Measurements from ENCODE around the gene CDC26. TPM values are rescaled to one million over a fixed set of nuclear protein-coding genes. Genes with fewer than 3 reads are reported as not detected.
A peak's percentile ranks its signal among the peaks of the same experiment; 100 is the strongest.

The CDC26 gene
- total and polyA plus RNA-seq, 10 of the 15 experiments (the other 5 are each of a cell fraction or from before 2014, with no cell fraction given), result 28.2 to 156 (median 61.5) TPM

GRCh38 chr9:113275157-113276131 is at the start of gene CDC26, which contains the start of gene PRPF4 (continued):
- TF ChIP-seq KDM1A (IDR thresholded peaks at IDR 0.05; ENCODE audit: borderline replicate concordance) (no peak), ZZZ3 (IDR thresholded peaks at IDR 0.05; ENCODE audit: control insufficient read depth, insufficient read length, low read depth) (no peak), ATF3 (IDR thresholded peaks at IDR 0.05; ENCODE audit: borderline replicate concordance, extremely low read depth, low read depth, low read length) (no peak; the same call in 1 of the 2 replicates), BMI1 (IDR thresholded peaks at IDR 0.05; ENCODE audit: borderline replicate concordance) (peak; percentile 38; the same call in 1 of the 2 replicates), SIN3A (IDR thresholded peaks at IDR 0.05; ENCODE audit: low read depth, low read length) (peak; percentile 92), SMAD1 (IDR thresholded peaks at IDR 0.05; ENCODE audit: low read depth, partially characterized antibody) (no peak), IRF4 (IDR thresholded peaks at IDR 0.05; ENCODE audit: low read depth, low read length) (0 out of 2 replicates have a peak, but pooled peaks have one; percentile 8), HSF1 (IDR thresholded peaks at IDR 0.05; ENCODE audit: low read depth, low read length) (no peak), MEF2B (IDR thresholded peaks at IDR 0.05; ENCODE audit: partially characterized antibody, poor library complexity, severe bottlenecking) (no peak), HDAC2 (IDR thresholded peaks at IDR 0.05) (no peak), PAX5 (IDR thresholded peaks at IDR 0.05; ENCODE audit: borderline replicate concordance, low read depth, low read length) (peak; percentile 14; the same call in 1 of the 2 replicates), PRDM15 (CRISPR knock-in tag; IDR thresholded peaks at IDR 0.05) (no peak), ATF7 (IDR thresholded peaks at IDR 0.05; ENCODE audit: low read depth) (peak; percentile 91), FOXK2 (IDR thresholded peaks at IDR 0.05) (no peak), FOS (IDR thresholded peaks at IDR 0.05; ENCODE audit: borderline replicate concordance, extremely low read depth, insufficient read length) (no peak), ELK1 (IDR thresholded peaks at IDR 0.05; ENCODE audit: low read depth, low read length) (no peak), ASH2L (IDR thresholded peaks at IDR 0.05; ENCODE audit: borderline replicate concordance, low read depth) (no peak), YBX1 (IDR thresholded peaks at IDR 0.05) (no peak), TCF3 (IDR thresholded peaks at IDR 0.05; ENCODE audit: borderline replicate concordance, insufficient read depth, low read depth, low read length) (0 out of 2 replicates have a peak, but pooled peaks have one; percentile 10), NKRF (conservative IDR thresholded peaks at IDR 0.05) (peak; percentile 95)

All from GM12878 (cell line).